NCI-H345 treated with DMSO at 0.1 percent for 48 hours (cell line): Measurements from ENCODE around the gene CATSPERD.

Experiments used
- DNase-seq: peaks from one replicate; lab custom pipeline; 2025; ENCODE audit not compliant: unreplicated experiment; lab: John Stamatoyannopoulos, UW

CATSPERD gene

GRCh38 chr19:5784581-5785147 lies 64.2 kb downstream of the CATSPERD start, which contains the start of gene PRR22:
Gene PRR22, minus strand, starts transcription at chr19:5784746. Its CDS starts 86 bp downstream, at chr19:5784660.
- DNase-seq: no peak

- no peak for DNase-seq
Measured at GRCh38 chr19:5785423-5785822, 65.0 kb downstream of the CATSPERD start.

GRCh38 chr19:5786593-5787408 lies 66.4 kb downstream of the CATSPERD start:
- DNase-seq: no peak

- DNase-seq: no peak
Measured at GRCh38 chr19:5787409-5788182, 67.2 kb downstream of the CATSPERD start.

- DNase-seq: no peak
Measured at GRCh38 chr19:5788422-5788821, 68.0 kb downstream of the CATSPERD start.

- DNase-seq: no peak
Measured at GRCh38 chr19:5789351-5789761, 68.9 kb downstream of the CATSPERD start.

GRCh38 chr19:5789886-5790558 lies 69.6 kb downstream of the CATSPERD start:
- DNase-seq: no peak

GRCh38 chr19:5790559-5791520 lies 70.4 kb downstream of the CATSPERD start, which contains the start of gene DUS3L:
Gene DUS3L, minus strand, starts transcription at chr19:5791163. Its CDS starts 22 bp downstream, at chr19:5791141.
- DNase-seq: peak; percentile 97

- no peak for DNase-seq
Measured at GRCh38 chr19:5792224-5792623, 71.8 kb downstream of the CATSPERD start.

GRCh38 chr19:5793188-5793587 lies 72.8 kb downstream of the CATSPERD start:
- no peak for DNase-seq

GRCh38 chr19:5795382-5795919 lies 75.0 kb downstream of the CATSPERD start:
- no peak for DNase-seq

- DNase-seq: no peak
Measured at GRCh38 chr19:5798244-5798643, 77.8 kb downstream of the CATSPERD start.

GRCh38 chr19:5799247-5800241 lies 79.1 kb downstream of the CATSPERD start:
- no peak for DNase-seq

GRCh38 chr19:5800361-5801270 lies 80.2 kb downstream of the CATSPERD start:
- no peak for DNase-seq

GRCh38 chr19:5801796-5802619 lies 81.6 kb downstream of the CATSPERD start:
- no peak for DNase-seq

- DNase-seq: no peak
Measured at GRCh38 chr19:5803441-5803751, 83.0 kb downstream of the CATSPERD start.
